HEK293T (cell line): ENCODE measurements around the gene CXCR1.

ENCODE experiments used
- CTCF ChIA-PET: fragments of 350-600 bp; formaldehyde crosslinking; extraction: SDS; loops from one replicate; lab custom pipeline; 2021; ENCODE audit warnings: antibody characterized with exemption, inconsistent platforms; lab: Yijun Ruan, JAX
- POLR2A ChIA-PET: fragments of 350-600 bp; formaldehyde crosslinking; extraction: SDS; loops from one replicate; lab custom pipeline; 2020; ENCODE audit warnings: antibody characterized with exemption, inconsistent platforms; lab: Yijun Ruan, JAX
- DNase-seq: peaks from one replicate; pipeline ENCODE4 v3.0.0; 2012; ENCODE audit warnings: mixed read lengths; ENCODE audit errors: extremely low spot score
- ARNT ChIP-seq: fragments of 450-650 bp; IDR thresholded peaks from 2 replicates; pipeline ENCODE4 v1.6.1; 2017; ENCODE audit warnings: mild to moderate bottlenecking
- BHLHE40 ChIP-seq: fragments of 450-650 bp; IDR thresholded peaks from 2 replicates; pipeline ENCODE4 v1.6.1; 2016; ENCODE audit warnings: mild to moderate bottlenecking, moderate library complexity, borderline replicate concordance
- CTBP1 ChIP-seq: fragments of 450-650 bp; IDR thresholded peaks from 2 replicates; pipeline ENCODE4 v1.6.1; 2016; ENCODE audit warnings: borderline replicate concordance
- ELF4 ChIP-seq: fragments of 450-650 bp; IDR thresholded peaks from 2 replicates; pipeline ENCODE4 v1.6.1; 2017; ENCODE audit warnings: antibody characterized with exemption
- FOXA1 ChIP-seq: fragments of 450-650 bp; IDR thresholded peaks from 2 replicates; pipeline ENCODE4 v1.6.1; 2016; ENCODE audit warnings: mild to moderate bottlenecking
- FOXK2 ChIP-seq: fragments of 450-650 bp; IDR thresholded peaks from 2 replicates; pipeline ENCODE4 v1.6.1; 2016; ENCODE audit warnings: mild to moderate bottlenecking
- FOXM1 ChIP-seq: fragments of 450-650 bp; IDR thresholded peaks from 2 replicates; pipeline ENCODE4 v1.6.1; 2017; ENCODE audit warnings: mild to moderate bottlenecking, borderline replicate concordance
- HDGF ChIP-seq: fragments of 450-650 bp; IDR thresholded peaks from 2 replicates; pipeline ENCODE4 v1.6.1; 2017; ENCODE audit warnings: antibody characterized with exemption, borderline replicate concordance
- L3MBTL2 ChIP-seq: fragments of 450-650 bp; conservative IDR thresholded peaks from 2 replicates; pipeline ENCODE4 v1.6.1; 2016; ENCODE audit warnings: mild to moderate bottlenecking
- LEF1 ChIP-seq: fragments of 450-650 bp; IDR thresholded peaks from 2 replicates; pipeline ENCODE4 v1.6.1; 2017; ENCODE audit warnings: mild to moderate bottlenecking, borderline replicate concordance
- NFRKB ChIP-seq: fragments of 450-650 bp; IDR thresholded peaks from 2 replicates; pipeline ENCODE4 v1.6.1; 2016; ENCODE audit warnings: mild to moderate bottlenecking, moderate library complexity
- SP1 ChIP-seq: fragments of 450-650 bp; IDR thresholded peaks from 2 replicates; pipeline ENCODE4 v1.6.1; 2017
- SUZ12 ChIP-seq: fragments of 450-650 bp; IDR thresholded peaks from 2 replicates; pipeline ENCODE4 v1.6.1; 2016; ENCODE audit warnings: mild to moderate bottlenecking
- TARDBP ChIP-seq: fragments of 450-650 bp; IDR thresholded peaks from 2 replicates; pipeline ENCODE4 v1.6.1; 2016
- ZNF384 ChIP-seq: fragments of 450-650 bp; IDR thresholded peaks from 2 replicates; pipeline ENCODE4 v1.6.1; 2016
- TF ChIP-seq, protein P1 (sequence below): fragments of 450-650 bp; IDR thresholded peaks from 2 replicates; pipeline ENCODE4 v1.6.1; 2016

The CXCR1 gene

DNA sequence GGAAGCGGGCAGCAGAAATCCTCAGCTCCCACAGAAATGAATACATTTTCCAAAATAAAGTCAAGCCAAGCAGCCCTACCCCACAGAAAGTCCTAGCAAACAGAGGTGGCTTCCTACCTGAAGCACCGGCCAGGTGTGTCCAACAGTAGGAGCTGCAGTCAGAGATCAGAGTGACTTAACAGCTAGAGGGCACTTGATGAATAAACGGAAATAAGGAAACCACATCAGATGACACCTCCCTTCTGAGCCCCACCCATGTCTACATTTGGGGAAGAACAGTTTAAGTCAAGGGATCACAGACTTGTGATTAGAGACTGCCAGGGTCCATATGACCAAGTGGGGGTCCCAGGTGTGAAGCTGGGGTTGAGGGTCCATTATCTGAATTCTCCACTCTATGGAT, at the start of gene CXCR1:
CXCR1 (minus strand) TSS at position 172 of the 400 bp plus-strand sequence. CDS start 1,751 bp downstream, outside the sequence.
- POLR2A ChIA-PET: no interaction called here

DNA sequence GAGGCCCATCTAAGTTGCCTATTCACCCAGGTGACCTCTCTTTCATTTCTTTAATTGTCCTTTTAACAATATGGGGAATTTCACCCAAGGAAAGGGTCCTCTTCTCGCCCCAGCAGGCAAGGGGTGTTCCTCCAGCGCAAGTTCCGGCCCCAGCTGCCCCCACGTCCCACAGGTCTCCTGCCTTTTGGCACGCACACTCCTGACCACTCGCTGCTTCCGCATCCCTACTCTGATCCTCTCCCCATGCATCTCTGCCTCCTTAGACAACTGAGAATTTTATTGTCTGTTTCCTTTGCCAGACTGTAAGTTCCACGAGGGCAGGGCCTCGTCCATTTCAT, 49.5 kb upstream of the CXCR1 start:
- CTCF ChIA-PET: no interaction called here
- no peak for DNase-seq
- POLR2A ChIA-PET: interaction anchor here (0.6 to 1.8 kb wide), 5 partner anchors 9 to 54 kb away, joined by 3 to 9 read pairs (median 4); partner anchors contain the start of genes AAMP and PNKD
- TF ChIP-seq SP1 (no peak), FOXA1 (no peak), ELF4 (no peak), FOXM1 (no peak), SUZ12 (no peak), ARNT (no peak), L3MBTL2 (no peak), HDGF (no peak), BHLHE40 (no peak), LEF1 (no peak), ZNF384 (no peak), FOXK2 (no peak), CTBP1 (no peak), TARDBP (no peak), NFRKB (no peak)
- TF ChIP-seq, protein P1, sequence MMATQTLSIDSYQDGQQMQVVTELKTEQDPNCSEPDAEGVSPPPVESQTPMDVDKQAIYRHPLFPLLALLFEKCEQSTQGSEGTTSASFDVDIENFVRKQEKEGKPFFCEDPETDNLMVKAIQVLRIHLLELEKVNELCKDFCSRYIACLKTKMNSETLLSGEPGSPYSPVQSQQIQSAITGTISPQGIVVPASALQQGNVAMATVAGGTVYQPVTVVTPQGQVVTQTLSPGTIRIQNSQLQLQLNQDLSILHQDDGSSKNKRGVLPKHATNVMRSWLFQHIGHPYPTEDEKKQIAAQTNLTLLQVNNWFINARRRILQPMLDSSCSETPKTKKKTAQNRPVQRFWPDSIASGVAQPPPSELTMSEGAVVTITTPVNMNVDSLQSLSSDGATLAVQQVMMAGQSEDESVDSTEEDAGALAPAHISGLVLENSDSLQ: no peak

More for the DNA sequence above, at the start of gene CXCR1:
- CTCF ChIA-PET: interaction anchor here (1.0 kb wide), 1 partner anchor 18 kb away, joined by 3 read pairs; no protein-coding TSS in a partner anchor
- no peak for DNase-seq
- TF ChIP-seq SUZ12 (no peak), SP1 (no peak), ELF4 (no peak), L3MBTL2 (no peak)

DNA sequence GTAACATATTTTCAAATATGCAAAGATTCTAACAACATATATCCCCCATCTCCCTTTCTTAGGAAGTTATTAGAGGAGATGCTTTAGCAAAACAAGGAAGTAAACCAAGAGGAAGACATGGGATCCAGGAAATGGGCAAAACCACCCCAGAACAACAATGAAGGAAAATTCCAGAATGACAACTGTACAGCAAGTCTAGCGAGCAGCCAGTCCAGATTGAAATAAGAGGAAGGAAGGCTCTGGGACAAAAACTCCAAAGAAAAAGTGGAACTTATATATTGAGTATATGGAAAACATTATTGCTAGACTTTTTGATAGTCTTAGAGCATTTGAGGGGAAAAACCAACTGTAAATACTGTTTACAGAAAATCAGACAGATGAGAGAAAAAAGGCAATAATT, 47.4 kb upstream of the CXCR1 start:
- CTCF ChIA-PET: no interaction called here
- POLR2A ChIA-PET: no interaction called here
- DNase-seq: no peak
- TF ChIP-seq SP1: no peak
- TF ChIP-seq HDGF: no peak
- TF ChIP-seq CTBP1: no peak
- TF ChIP-seq ELF4: no peak
- TF ChIP-seq, protein P1: no peak
- no peak for TF ChIP-seq FOXM1
- TF ChIP-seq FOXK2: no peak
- TF ChIP-seq ARNT: no peak
- no peak for TF ChIP-seq ZNF384
- no peak for TF ChIP-seq SUZ12

DNA sequence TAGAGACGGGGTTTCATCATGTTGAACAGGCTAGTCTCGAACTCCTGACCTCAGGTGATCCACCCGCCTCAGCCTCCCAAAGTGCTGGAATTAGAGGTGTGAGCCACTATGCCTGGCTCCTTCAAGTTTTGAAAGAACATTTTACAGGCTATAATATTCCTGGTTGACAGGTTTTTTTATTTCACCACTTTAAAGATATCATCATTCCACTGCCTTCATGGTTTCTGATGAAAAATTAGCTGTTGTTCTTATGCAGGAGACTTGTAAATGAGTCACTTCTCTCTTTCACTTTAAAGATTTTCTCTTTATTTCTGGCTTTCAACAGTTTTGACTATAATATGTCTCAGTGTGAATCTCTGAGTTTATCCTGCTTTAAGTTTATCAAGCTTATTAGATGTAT, 42.3 kb upstream of the CXCR1 start:
- ChIA-PET CTCF (no interaction called here), POLR2A (no interaction called here)
- TF ChIP-seq FOXM1 (no peak), ZNF384 (no peak), ELF4 (no peak)
- no peak for DNase-seq

DNA sequence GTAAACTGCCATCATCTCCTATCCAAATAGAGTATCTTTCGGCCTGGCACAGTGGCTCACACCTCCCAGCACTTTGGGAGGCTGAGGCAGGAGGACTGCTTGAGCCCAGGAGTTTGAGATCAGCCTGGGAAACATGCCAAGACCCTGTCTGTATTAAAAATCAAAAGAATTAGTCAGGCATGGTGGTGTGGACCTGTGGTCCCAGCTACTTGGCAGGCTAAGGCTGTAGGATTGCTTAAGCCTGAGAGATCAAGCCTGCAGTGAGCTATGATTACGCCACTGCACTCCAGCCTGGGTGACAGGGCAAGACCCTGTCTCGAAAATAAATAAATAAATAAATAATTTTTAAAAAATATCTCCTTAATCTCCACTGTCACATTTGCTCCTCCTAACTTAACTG, 35.5 kb upstream of the CXCR1 start:
- POLR2A ChIA-PET: no interaction called here
- CTCF ChIA-PET: interaction anchor here (1.0 kb wide), 1 partner anchor 71 kb away, joined by 3 read pairs; no protein-coding TSS in a partner anchor
- DNase-seq: no peak
- no peak for TF ChIP-seq BHLHE40
- TF ChIP-seq HDGF: no peak
- TF ChIP-seq NFRKB: no peak
- no peak for TF ChIP-seq ARNT
- no peak for TF ChIP-seq ELF4
- TF ChIP-seq ZNF384: no peak
- TF ChIP-seq SP1: no peak
- TF ChIP-seq FOXM1: no peak
- TF ChIP-seq TARDBP: no peak
- no peak for TF ChIP-seq SUZ12
- TF ChIP-seq FOXK2: no peak
- TF ChIP-seq FOXA1: no peak
- no peak for TF ChIP-seq CTBP1
- TF ChIP-seq L3MBTL2: no peak

DNA sequence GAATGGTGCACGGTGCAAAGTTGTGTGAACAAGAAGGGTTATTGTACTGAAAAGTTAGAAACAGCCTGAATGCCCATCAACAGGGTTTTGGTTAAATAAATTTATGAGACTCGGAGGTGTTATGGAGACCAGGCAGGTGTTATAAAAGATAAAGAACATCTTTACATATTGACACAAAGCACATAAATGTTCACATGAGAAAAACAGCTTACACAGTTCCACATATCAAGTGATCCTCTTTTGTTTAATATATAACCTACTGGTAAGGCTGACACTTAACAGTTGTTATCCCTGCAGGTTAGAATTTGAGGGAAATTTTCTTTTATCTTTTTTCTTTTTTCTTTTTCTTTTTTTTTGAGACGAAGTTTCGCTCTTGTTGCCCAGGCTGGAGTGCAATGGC, 30.2 kb upstream of the CXCR1 start:
- TF ChIP-seq ZNF384 (no peak), ELF4 (no peak), CTBP1 (no peak), FOXK2 (no peak), L3MBTL2 (no peak), NFRKB (no peak), FOXM1 (no peak), SP1 (no peak), HDGF (no peak), BHLHE40 (no peak)
- TF ChIP-seq, protein P1: no peak
- ChIA-PET CTCF (no interaction called here), POLR2A (no interaction called here)
- no peak for DNase-seq

DNA sequence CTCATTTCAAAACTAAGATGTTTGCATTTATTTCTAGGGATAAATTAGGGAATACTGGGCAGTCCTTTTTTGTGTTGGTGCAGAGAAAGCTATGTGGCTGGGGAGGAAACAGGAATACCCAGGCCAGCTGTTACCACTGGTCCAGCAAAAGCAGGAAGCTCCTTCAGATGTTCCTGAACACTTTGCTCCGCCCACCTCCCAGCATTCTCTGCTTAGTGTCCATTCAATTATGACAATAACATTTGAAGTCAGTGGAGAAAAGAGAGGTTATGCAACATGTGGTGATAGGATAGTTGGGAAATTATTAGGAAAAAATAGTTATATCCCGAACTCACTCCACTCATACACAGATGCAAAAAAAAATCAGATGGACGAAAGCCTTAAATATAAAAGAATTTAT, 28.1 kb upstream of the CXCR1 start:
- no peak for TF ChIP-seq ARNT
- TF ChIP-seq CTBP1: no peak
- ChIA-PET POLR2A (no interaction called here), CTCF (interaction anchor here (0.7 kb wide), 1 partner anchor 63 kb away, joined by 3 read pairs; no protein-coding TSS in a partner anchor)
- DNase-seq: no peak
